ENCODE results near the gene PICK1. TPM values are rescaled to one million over a fixed set of nuclear protein-coding genes. Genes with fewer than 3 reads are reported as not detected.

The PICK1 gene
- total and polyA plus RNA-seq, 2 of the 4 experiments (the other 2 are of a cell fraction): 16.5 to 21.0 TPM

GRCh38 chr22:38066381-38067027, 9.3 kb downstream of the PICK1 start:
- Histone ChIP-seq H3K4me1 (ENCODE audit: control insufficient read depth, insufficient read depth, low read length) (no peaks in the 10 kb centered on the region), H3K36me3 (ENCODE audit: control insufficient read depth, insufficient read depth, low read length) (peaks cover 16% of the 10 kb centered on the region), H3K27me3 (ENCODE audit: control insufficient read depth, insufficient read depth, low read length) (no peaks in the 10 kb centered on the region), H2AFZ (replicated peaks; ENCODE audit: low read length, poor library complexity) (no peak overlapping the region), H2BK15ac (ENCODE audit: low read depth, low read length) (no peak overlapping the region), H4K5ac (ENCODE audit: low read depth, low read length) (no peak overlapping the region), H3K4me3 (ENCODE audit: insufficient read depth, low read depth, low read length) (no peak overlapping the region), H2AK9ac (replicated peaks; ENCODE audit: low read depth, low read length, poor library complexity) (no peak overlapping the region), H4K20me1 (ENCODE audit: insufficient read depth, low read length) (no peaks in the 10 kb centered on the region), H2BK5ac (ENCODE audit: low read depth, low read length, poor library complexity, severe bottlenecking) (no peak overlapping the region), H2AK5ac (ENCODE audit: low read depth, low read length) (no peak overlapping the region), H3K27ac (ENCODE audit: insufficient read depth, low read length) (no peak overlapping the region), H3K18ac (ENCODE audit: low read depth, low read length) (no peak overlapping the region), H3K56ac (ENCODE audit: extremely low read depth, insufficient read depth, low read length) (no peak overlapping the region), H4K8ac (ENCODE audit: low read depth in 2 of 2, low read length in 2 of 2) (no peak overlapping the region), H3K14ac (replicated peaks; ENCODE audit: low read depth, low read length) (no peak overlapping the region), H2BK120ac (ENCODE audit: low read depth, low read length) (no peak overlapping the region), H3K79me1 (ENCODE audit: low read depth in 1 of 2, low read length in 2 of 2) (no peaks in the 10 kb centered on the region), H3K4me2 (ENCODE audit: low read depth, low read length) (no peak overlapping the region), H2BK20ac (ENCODE audit: low read depth, low read length) (no peak overlapping the region), H3K9me3 (ENCODE audit: control insufficient read depth, insufficient read depth, low read length) (no peaks in the 10 kb centered on the region), H3K9me1 (ENCODE audit: insufficient read depth, low read length) (no peaks in the 10 kb centered on the region), H3K23ac (ENCODE audit: low read depth, low read length) (no peak overlapping the region), H3K9ac (ENCODE audit: low read depth, low read length) (no peak overlapping the region), H3K4ac (ENCODE audit: low read depth, low read length) (no peak overlapping the region), H4K91ac (ENCODE audit: insufficient read depth, low read depth, low read length) (no peak overlapping the region)
- 97% methylated on average over 5 of the region's 13 CpGs; no CpG with 5 or more reads in 1 of the 2 experiments for WGBS, 2 experiments (ENCODE audit: extremely low coverage in 2 of 2, insufficient read length in 1 of 2)
- dilution Hi-C loops (cut with HindIII; ENCODE audit: low sequenced_read_pairs, unreplicated experiment): no loop called here
- ChIA-PET CTCF (no interaction called here), POLR2A (ENCODE audit: unreplicated experiment) (no interaction called here)
- no TSS peak for BruUV-seq (replicated peaks)
- no peak for DNase-seq
- ATAC-seq (ENCODE audit: low read depth): no peak
- intact Hi-C loops (cut with micrococcal nuclease): no loop called here
- TF ChIP-seq MAFK (IDR thresholded peaks at IDR 0.05; ENCODE audit: low read depth, low read length) (no peak), MAZ (IDR thresholded peaks at IDR 0.05; ENCODE audit: borderline replicate concordance, low read depth, low read length) (no peak), CHD1 (IDR thresholded peaks at IDR 0.05; ENCODE audit: low read depth, low read length) (no peak), NFE2L2 (IDR thresholded peaks at IDR 0.05; ENCODE audit: low read depth, low read length) (no peak), RAD21 (IDR thresholded peaks at IDR 0.05; ENCODE audit: low read length) (no peak), BHLHE40 (IDR thresholded peaks at IDR 0.05; ENCODE audit: low read depth, low read length) (no peak), RCOR1 (IDR thresholded peaks at IDR 0.05; ENCODE audit: insufficient replicate concordance, low read length) (no peak)
- TF ChIP-seq, protein P1, sequence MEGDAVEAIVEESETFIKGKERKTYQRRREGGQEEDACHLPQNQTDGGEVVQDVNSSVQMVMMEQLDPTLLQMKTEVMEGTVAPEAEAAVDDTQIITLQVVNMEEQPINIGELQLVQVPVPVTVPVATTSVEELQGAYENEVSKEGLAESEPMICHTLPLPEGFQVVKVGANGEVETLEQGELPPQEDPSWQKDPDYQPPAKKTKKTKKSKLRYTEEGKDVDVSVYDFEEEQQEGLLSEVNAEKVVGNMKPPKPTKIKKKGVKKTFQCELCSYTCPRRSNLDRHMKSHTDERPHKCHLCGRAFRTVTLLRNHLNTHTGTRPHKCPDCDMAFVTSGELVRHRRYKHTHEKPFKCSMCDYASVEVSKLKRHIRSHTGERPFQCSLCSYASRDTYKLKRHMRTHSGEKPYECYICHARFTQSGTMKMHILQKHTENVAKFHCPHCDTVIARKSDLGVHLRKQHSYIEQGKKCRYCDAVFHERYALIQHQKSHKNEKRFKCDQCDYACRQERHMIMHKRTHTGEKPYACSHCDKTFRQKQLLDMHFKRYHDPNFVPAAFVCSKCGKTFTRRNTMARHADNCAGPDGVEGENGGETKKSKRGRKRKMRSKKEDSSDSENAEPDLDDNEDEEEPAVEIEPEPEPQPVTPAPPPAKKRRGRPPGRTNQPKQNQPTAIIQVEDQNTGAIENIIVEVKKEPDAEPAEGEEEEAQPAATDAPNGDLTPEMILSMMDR (conservative IDR thresholded peaks at IDR 0.05; ENCODE audit: low read depth, low read length): no peak
- in situ Hi-C loops (cut with MboI; ENCODE audit: low sequenced_read_pairs): no loop called here

All from IMR-90 (cell line).